Smooth muscle cell of the brain vasculature (primary cell): ENCODE results near the gene FAM32A.

ENCODE experiments used
- DNase-seq: peaks from one replicate; pipeline ENCODE4 v3.0.0-alpha.2; 2012; ENCODE audit warnings: low read depth, low spot score

FAM32A gene

DNA sequence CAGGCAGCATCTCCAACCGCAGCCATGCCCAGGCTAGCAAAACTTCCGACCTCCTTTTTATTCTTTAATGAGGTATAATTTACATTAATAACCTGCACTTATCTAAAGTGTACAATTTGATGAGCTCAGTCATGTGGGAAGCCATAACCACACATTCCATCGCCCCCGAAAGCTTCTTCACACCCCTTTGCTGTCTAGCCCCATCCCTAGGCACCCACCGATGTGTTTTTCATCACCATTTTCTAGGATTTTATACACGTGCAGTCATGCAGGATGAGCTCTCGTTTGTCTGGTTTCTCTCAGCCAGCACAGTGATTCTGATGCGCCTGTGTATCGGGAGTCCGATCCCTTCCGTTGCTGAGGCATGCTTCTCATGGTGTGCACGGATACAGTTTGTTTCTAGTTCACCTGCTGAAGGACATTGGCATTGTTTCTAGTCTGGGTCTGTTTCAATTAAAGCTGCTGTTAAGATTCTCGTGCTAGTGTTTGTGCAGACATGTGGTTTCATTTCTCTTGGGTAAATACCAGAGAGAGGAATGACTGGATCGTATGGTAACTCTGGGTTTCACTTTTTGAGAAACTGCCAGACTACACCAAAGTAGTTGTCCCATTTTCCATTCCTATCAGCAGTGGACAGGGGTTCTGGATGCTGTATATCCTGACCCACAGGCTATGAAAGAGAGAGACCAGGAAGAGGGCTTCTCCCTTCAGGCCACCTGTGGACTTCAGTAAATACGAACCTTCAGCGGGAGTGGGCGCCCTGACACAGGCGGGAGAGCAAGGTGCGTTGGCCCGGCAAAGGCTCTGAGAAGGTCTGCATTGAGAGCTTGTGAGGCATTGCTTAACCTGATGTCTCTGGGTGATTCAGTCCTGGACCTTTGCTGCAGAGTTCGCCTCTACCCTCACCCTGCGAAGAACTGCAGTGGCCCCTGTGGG, 17.4 kb downstream of the FAM32A start:
- no peak for DNase-seq

DNA sequence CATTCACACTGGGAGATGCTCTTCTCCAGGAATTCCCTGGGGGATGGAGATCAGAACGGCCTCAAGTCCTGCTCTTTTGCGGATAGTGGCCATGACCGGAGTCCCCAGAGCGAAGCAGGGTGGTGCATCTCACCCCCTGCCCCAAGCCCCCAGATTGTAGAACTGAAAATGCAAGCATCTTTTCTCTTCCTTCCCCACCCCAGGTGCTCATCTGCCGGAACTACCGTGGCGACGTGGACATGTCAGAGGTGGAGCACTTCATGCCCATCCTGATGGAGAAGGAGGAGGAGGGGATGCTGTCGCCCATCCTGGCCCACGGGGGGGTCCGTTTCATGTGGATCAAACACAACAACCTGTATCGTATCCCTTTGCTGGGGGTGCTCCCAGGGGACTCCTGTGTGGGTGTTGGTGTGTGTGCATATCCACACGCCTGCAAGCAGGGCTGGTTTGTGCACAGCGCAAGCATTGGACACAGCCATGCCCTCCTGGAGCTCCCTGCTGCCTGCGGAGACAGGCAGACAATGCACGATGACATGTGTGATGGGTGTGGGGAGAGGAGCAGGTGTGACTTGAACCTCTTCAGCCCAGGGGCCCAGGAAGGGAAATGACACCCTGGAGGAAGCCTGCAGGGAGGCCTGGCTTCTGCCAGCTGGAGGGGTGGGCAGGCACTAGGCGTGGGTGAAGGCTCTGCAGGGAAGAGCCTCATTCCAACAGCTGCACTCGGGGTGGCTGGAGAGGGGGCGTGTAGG, 18.2 kb downstream of the FAM32A start:
- DNase-seq, result no peak

DNA sequence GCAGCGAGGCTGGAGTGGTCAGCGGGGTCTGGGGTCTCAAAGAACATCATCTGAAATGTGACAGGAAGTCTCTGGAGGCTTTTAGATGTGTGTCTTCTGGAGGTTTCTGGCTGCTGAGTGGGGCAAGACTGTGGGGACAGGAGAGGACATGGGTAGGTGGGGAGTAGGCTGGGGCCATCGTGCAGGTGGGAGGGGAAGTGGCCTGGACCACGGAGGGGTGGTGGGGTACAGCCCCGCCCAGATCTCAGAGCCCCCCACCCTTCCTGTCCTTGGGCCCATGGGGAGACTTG, 18.7 kb downstream of the FAM32A start:
- no peak for DNase-seq

DNA sequence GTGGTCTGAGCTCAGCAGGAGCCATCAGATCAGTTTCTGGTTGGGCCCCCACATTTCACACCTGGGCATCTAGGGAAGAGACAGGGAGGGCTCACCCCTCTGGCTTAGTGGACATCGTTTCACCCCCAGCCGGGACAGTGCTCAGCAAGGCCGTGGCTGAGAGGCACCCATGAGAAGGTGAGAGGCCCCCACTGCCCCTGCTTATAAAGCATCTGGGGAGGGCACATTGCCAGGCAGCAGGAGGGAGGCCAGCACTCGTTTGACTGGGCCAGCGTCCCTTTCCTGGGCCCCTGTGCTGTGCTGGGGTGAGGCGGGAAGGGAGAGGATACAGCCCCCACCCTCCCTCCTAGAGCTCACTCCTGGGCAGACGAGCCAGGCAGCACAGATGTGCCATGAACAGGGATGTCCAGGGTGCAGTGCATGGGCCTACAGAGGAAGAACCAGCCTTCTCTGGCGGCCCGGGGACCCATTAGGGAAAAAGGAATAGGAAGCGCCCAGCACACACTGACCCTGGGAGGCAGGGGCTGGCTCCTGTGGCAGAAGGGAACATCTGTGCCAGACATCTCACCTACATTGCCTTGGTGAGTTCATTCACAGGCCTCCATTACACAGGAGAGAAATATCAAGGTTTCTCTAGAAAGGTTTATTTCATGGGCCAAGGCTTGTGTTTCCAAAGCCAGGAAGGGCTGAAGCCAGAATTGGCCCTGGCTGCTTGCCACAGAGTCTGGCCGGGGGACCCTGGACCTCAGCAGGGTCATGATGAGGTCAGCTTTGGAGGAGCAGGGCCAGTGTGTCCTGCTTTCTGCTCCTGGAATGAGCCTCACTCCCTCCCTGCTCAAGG, 20.2 kb downstream of the FAM32A start:
- no peak for DNase-seq

DNA sequence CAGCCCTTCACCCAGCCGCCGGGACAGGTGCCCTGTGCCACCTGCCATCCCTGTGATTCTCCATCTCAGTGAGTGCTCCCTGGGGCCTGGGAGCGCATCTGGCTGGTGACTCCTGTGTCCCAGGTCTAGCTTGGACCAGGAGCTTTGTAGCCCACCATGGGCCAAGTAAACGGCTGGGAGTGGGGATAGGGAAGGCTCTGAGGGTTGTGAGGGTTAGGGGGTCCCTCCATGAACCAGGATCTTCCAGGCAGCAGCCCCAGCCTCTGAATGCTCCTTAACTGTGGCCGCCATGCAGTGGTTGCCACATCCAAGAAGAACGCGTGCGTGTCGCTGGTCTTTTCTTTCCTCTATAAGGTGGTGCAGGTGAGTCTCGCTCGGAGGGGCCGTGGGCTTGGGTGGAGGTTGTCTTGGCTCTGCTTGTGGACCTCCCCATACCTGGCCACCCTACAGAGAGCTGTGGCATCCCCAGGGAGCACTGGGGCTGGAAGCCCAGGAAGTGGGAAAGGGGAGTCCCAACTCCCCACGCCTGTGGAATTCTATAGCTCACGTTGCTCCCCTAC, 20.9 kb downstream of the FAM32A start:
- DNase-seq, result no peak

DNA sequence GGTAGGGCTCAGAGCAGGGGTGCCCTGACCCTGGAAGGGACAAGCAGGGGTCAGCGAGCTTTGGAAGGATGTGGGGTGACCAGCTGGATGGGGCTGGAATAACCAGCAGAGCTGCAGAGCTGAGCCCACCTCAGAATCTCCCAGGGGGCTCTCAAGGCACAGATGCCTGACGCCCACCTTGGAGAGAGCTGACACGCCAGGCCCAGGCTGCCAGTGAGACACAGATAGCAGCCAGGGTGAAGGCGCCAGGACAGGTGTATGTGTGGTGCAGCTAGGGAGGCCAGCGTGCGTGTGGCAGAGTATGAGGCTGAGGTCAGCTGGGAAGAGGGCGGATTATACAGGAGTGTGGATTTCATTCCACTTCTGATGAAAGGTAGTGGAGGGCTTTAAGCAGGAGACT, 21.4 kb downstream of the FAM32A start:
- no peak for DNase-seq

DNA sequence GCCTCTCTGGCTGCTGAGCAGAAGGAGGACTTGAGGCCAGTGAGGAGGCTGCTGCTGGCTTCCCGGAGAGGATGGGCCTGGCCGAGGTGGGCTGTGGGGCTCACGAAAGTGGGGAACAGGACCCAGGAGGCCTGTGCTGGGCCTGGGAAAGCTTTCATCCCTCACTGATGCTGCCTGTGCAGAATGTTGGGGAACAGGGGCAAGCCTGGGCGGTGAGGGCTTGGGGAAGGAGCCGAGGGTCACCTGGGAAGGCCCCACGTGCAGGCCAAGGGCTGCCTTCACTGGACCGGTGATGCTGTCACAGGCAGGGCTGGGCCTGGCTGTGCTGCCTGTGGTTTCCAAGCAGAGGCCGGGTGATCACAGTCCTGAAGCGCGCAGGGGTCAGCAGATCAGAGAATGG, 21.9 kb downstream of the FAM32A start:
- no peak for DNase-seq

DNA sequence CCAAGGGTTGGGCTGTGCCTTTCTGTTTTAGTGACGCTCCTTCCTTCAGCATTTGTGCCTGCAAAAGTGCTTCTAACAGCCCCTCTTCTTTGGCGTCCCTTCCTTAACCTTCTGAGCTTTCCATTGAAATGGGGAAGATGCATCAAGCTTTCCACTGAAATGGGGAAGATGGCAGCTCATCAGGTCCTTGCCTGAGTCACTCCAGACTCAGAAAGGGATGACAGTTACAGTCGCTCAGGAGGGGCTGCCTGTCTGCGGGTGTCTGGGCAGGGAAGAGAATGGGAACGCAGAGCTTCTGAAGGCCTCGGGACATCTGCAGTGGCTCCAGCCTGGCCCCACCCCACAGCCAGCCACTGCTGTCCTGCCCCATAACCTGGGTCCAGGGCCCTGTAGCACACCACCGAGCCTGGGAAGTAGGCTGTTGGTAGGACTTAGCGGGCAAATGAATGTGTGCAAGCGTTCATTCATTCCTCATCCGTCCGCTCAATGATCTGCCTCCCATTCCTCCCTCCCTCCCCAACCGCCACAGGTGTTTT, 22.3 kb downstream of the FAM32A start:
- DNase-seq, result no peak

DNA sequence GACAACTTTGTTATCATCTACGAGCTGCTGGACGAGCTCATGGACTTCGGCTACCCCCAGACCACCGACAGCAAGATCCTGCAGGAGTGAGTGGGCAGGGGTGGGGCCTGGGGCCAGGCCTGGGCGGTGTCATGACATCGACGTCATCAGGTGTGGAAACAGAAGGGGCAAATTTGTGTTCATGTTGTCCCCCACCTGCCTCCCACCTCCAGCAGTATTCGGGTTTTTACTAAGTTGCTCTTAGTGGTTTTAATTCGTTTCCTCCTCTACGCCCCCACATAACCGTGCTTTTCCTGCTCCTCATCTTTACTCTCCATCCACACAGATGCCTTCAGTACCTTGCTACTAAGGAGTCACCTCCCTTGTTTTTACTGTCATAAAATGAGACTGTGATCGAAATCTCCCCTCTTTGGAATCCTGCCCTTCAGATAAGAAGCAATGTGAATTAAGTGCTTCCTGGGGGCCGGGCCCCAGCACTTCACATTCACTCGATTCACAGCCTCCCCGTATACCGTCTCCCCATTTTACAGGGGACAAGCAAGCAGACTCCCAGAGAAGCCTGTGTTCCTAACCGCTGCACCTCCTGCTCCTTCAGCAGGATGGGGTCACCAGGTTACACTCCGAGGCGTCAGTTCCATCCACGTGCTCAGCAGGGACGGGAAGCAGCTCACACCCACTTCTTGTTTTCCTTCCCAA, 23.0 kb downstream of the FAM32A start:
- DNase-seq, result no peak

DNA sequence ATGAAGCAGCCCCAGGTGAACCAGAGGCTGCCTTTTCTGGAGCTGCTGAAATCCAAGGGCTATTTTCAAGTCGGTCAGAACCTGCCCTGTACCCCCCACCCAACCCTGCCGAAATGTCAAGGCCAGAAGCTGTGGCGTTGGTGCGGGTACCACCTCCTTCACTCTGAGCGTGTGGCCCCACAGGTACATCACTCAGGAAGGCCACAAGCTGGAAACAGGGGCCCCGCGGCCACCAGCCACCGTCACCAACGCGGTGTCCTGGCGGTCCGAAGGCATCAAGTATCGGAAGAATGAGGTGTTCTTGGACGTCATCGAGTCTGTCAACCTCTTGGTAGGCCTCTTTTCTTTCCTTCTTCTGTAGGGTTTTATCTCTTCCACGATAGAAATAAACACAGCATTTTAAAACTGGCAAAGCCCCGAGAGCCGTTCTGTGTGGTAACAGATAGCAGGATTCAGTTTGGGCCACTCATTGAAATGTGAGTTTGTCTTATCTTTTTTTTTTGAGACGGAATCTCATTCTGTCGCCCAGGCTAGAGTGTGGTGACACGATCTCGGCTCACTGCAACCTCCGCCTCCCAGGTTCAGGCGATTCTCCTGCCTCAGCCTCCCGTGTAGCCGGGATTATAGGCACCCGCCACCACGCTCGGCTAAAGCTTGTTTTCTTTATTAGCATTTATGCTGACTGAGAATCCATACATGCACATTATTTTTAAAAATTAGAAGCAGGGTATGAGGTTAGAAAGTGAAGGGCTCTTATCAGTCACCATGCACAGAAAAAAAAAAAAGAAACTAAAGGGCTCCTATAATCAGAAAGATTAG, 23.8 kb downstream of the FAM32A start:
- DNase-seq, result no peak

DNA sequence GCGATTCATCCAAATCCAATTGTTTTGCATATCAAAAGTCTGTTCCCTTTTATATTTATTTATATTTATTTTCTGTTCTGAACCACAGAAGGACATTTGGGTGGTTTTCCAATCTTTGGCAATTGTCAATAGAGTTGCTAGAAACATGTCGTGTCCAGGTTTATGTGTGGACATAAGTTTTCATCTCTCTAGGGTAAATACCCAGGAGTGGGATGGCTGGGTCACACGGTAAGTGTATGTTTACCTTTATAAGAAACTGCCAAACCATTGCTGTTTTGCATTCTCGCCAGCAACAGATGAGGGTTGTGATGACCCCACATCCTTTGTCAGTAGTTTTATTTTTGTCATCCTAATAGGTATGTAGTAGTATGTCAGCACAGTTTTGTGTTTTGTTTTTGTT, 25.0 kb downstream of the FAM32A start:
- DNase-seq, result no peak

DNA sequence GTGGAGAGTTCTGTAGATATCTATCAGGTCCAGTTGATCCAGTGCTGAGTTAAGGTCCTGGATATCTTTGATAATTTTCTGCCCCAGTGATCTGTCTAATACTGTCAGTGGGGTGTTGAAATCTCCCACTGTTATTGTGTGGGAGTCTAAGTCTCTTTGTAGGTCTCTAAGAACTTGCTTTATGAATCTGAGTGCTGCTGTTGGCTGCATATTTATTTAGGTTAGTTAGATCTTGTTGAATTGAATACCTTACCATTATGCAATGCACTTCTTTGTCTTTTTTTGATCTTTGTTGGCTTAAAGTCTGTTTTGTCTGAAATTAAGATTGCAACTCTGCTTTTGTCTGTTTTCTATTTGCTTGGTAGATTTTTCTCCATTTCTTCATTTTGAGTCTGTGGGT, 27.9 kb downstream of the FAM32A start:
- no peak for DNase-seq

DNA sequence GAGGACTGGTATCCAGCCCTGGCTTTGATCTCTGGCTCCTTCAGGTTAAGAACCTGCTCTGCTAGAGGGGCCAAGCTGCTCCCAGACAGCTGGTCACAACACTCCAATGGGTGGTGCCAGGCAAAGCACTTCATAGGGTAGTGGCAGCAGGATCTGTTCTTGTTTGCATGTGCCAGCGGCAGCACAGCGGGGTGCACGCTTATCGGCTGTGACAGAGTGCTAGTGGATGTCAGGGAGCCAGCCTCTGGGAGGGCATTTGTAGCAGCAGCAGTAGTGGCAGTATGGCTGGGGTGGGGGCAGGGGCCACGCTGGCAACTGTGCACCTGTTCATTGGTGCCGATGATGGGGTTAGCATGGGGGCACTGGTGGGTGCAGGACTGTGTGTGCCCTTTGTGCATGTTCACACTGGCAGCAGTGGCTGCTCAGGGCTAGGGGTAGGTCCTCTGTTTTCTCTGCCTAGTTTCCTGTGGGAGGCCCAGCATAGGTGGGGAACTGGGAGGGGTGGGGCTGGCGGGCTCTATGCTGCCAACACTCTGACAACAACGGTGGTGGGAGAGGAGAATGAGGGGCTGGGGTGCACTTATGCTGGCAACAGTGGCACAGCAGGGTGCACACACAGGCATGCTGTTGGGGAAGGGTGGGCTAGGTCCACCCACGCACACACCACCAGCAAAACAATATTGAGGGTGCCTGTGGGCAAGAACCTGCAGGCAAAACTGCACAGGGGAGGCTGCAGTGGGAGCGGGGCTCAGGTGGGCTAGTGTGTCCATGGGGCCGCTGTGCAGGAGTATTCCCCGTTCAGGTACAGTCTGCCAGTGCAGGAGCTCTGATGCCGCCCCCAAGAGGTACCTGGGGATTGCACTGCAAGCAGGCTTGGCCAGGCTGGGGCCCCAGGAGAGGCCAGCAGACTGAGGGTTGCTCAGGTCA, 31.8 kb downstream of the FAM32A start:
- DNase-seq, result no peak

DNA sequence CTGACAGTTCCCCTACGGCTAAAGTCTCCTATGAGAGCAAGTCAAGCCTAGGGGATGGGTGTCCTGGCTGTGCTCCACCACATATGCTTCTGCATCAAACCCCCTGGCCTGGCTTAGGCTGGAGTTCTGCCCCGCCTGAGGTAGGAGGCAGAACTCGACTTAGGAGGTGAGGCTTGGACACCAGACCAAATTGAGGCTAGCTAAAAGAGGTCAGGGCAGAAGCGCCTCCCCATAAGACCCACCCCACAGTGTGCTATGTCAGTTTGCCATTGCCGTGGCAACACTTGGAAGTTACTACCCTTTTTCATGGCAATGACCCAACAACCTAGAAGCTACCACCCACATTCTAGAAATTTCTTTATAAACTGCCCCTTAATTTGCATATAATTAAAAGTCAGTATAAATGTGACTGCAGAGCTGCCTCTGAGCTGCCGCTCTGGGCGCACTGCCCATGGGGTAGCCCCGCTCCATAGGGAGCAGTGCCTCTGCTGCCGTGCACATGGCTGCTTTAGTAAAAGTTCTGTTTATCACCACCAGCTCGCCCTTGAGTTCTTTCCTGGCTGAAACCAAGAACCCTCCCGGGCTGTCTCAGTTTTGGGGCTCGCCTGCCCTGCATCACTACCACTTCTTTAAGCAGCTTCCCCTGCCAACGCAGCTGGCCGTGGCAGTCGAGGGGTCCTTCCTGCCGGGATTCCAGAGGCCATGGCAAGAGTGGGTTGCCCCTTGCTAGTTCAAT, 32.7 kb downstream of the FAM32A start:
- no peak for DNase-seq

DNA sequence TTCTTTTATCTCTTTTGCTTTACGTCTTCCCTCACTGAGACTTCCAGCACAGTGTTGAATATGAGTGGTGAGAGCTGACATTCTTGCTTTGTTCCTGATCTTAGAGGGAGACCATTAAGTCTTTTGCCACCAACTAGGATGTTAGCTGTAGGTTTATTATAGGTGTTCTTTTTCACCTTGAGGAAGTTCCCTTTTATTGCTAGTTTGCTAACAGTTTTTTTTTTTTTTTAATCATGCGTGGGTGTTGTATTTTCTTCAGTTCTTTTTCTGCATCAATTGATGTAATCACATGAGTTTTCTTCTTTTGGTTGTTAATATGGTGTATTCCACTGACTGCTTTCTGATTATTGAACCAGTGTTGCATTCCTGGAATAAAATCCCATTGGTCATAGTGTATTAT, 33.6 kb downstream of the FAM32A start:
- no peak for DNase-seq

DNA sequence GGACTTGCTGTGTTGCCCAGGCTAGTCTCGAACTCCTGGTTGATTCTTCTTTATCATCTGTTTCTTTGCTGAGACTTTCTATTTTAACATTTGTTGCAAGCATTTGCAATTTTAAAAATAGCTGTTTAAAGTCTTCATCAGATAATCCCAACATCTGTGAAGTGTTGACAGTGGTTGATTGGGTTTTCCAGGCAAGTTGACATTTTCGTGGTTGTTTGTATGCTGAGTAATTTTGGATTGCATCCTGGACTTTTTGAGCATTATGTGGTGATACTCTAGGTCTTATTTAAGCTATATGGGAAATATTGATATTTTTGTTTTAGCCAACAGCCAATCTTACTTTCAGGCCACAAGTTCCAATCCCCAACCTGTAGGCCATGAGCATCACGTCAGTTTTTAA, 37.6 kb downstream of the FAM32A start:
- no peak for DNase-seq

DNA sequence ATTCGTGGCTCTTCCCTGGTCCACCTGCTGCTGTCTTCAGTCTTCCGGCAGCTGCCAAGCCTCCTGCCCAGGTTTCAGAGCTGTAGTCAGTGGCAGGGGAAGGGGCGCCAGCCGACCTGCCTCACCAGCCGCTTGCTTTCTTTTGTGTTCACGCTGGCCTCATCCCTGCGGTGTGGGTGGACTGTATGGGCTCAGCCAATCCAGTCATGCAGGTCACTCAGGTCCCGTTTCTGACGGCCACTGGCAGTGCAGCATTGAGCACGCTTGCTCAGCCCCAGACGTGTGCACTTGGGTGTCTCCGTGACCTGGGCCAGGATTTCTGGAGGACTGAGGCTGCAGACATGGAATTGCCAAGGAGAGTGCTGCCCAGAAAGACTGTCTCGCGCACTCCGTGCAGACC, 38.5 kb downstream of the FAM32A start:
- no peak for DNase-seq

DNA sequence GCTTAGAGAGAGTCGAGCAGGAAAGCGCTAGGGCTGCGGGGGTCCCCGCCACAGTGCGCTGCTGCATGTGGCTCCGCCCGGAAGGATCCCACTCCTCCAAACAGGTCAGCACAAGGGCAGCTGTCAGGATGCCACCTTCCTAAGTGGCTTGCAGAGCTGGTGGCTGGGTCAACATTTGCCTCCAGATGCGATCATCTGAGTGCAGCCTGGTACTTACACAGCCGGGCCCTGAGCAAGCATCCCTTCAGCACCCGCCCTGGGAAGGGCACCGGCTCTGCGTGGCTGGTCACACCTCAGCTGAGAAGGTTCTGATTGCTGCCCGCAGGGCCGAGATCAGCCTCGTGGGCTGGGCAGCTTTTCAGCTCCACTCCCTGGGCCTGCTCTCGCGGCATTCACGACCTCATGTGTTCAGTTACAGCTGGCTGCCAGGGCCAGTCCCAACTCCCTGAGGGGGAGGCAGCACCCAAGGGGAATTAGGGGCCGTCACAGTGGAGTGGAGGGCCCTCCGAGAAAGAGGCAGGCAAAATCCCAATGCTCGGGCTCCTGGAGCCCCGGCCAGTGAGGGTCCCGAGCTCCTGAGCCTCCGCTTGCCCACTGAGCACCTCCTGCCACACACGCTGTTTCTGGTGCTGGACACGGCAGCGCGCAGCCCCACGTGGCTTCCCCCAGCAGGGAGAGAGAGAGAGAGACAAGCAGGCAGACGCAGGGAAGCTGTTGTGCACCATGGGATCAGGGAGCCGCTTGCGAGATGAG, 39.3 kb downstream of the FAM32A start:
- no peak for DNase-seq
